Measurements from ENCODE around the gene C3orf70.
A peak's percentile ranks its signal among the peaks of the same experiment; 100 is the strongest.

Gene C3orf70, protein sequence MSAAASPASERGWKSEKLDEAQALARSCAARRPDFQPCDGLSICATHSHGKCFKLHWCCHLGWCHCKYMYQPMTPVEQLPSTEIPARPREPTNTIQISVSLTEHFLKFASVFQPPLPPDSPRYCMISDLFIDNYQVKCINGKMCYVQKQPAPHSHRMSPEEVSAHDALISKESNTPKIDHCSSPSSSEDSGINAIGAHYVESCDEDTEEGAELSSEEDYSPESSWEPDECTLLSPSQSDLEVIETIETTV
- 0 reads per million in 3 donors for total RNA-seq

DNA sequence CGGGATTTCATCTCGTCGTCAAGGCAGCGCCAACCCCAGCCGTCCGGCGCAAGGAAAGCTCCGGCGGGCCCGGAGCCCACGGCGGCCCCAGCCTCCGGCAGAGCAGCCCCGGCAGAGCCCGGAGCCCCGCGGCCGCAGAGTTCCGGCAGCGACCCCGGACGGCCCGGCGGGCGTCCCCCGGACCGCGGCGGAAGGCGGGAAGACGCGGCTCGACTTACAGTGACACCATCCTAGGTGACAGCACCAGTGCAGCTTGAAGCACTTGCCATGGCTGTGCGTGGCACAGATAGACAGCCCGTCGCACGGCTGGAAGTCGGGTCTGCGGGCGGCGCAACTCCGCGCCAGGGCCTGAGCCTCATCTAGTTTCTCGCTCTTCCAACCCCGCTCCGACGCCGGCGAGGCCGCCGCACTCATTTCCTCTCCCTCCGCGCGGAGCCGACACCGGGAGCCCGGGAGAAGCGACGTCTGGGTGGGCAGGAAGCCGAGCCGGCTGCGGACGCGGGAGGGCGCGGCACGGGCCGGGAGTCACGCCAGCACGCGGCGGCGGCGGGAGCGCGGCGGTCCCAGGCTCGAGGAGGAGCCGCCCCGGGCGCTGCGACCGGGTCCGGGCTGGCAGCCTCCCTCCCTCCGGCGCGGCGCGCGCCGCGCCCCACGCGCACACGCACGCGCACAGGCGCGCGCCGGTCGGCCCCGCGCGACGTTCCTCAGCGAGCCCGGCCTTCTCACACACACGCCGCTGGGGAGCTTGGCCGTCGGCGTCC, at the start of gene C3orf70:
TSS of gene C3orf70 (minus strand) at position 651 of the 761 bp plus-strand sequence. CDS start at position 414, 237 bp downstream.
- Histone ChIP-seq H3K4me3 (ENCODE audit: insufficient read depth, low read depth, low read length, poor library complexity, severe bottlenecking) (peak within 1 kb of the TSS; percentile 41), H3K27ac (ENCODE audit: insufficient read depth, low read length, poor library complexity, severe bottlenecking) (no peak within 1 kb of the TSS), H3K9me3 (ENCODE audit: control insufficient read depth, low read length) (no peaks in the 10 kb centered on the region), H3K36me3 (ENCODE audit: control insufficient read depth, insufficient read depth, low read length) (no peaks in the 10 kb centered on the region), H3K4me1 (ENCODE audit: control insufficient read depth, insufficient read depth, low read length, poor library complexity, severe bottlenecking) (no peaks in the 10 kb centered on the region), H3K27me3 (replicated peaks; ENCODE audit: control insufficient read depth, insufficient read depth, low read length, poor library complexity, severe bottlenecking) (peaks cover 13% of the 10 kb centered on the region)
- no peak for DNase-seq

GRCh38 chr3:185200639-185201038, 47.8 kb upstream of the C3orf70 start:
- H3K4me1 ChIP-seq (ENCODE audit: control insufficient read depth, insufficient read depth, low read length, poor library complexity, severe bottlenecking): no peaks in the 10 kb centered on the region
- no peaks in the 10 kb centered on the region for H3K9me3 ChIP-seq (ENCODE audit: control insufficient read depth, low read length)
- DNase-seq: no peak
- H3K4me3 ChIP-seq (ENCODE audit: insufficient read depth, low read depth, low read length, poor library complexity, severe bottlenecking): no peak overlapping the region
- no peak overlapping the region for H3K27ac ChIP-seq (ENCODE audit: insufficient read depth, low read length, poor library complexity, severe bottlenecking)
- H3K36me3 ChIP-seq (ENCODE audit: control insufficient read depth, insufficient read depth, low read length): no peaks in the 10 kb centered on the region
- no peaks in the 10 kb centered on the region for H3K27me3 ChIP-seq (replicated peaks; ENCODE audit: control insufficient read depth, insufficient read depth, low read length, poor library complexity, severe bottlenecking)

- Histone ChIP-seq H3K4me3 (ENCODE audit: insufficient read depth, low read depth, low read length, poor library complexity, severe bottlenecking) (no peak overlapping the region), H3K27ac (ENCODE audit: insufficient read depth, low read length, poor library complexity, severe bottlenecking) (no peak overlapping the region), H3K4me1 (ENCODE audit: control insufficient read depth, insufficient read depth, low read length, poor library complexity, severe bottlenecking) (no peaks in the 10 kb centered on the region), H3K27me3 (replicated peaks; ENCODE audit: control insufficient read depth, insufficient read depth, low read length, poor library complexity, severe bottlenecking) (no peaks in the 10 kb centered on the region), H3K9me3 (ENCODE audit: control insufficient read depth, low read length) (no peaks in the 10 kb centered on the region), H3K36me3 (ENCODE audit: control insufficient read depth, insufficient read depth, low read length) (no peaks in the 10 kb centered on the region)
- no peak for DNase-seq
Observed at GRCh38 chr3:185199671-185200070, 46.8 kb upstream of the C3orf70 start.

DNA sequence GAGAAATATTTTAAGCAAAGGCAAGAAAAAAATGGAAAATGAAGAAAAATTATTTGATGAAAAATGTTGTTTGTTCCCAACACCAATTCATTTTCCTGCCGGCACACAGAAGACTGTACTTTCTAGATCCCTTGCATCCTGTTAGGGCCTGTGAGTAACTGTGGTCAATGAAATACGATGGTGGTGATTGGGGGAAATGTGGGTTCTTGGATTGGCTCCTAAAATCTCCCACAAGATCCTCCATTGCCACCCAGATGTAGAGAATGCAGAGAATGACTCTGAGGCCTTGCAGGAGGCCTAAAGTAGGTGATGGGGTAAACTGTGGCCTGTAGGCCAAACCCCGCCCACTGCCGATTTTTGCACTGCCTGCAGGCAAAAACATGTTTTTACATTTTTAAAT, 46.3 kb upstream of the C3orf70 start:
- Histone ChIP-seq H3K4me3 (ENCODE audit: insufficient read depth, low read depth, low read length, poor library complexity, severe bottlenecking) (no peak overlapping the region), H3K36me3 (ENCODE audit: control insufficient read depth, insufficient read depth, low read length) (no peaks in the 10 kb centered on the region), H3K4me1 (ENCODE audit: control insufficient read depth, insufficient read depth, low read length, poor library complexity, severe bottlenecking) (no peaks in the 10 kb centered on the region), H3K9me3 (ENCODE audit: control insufficient read depth, low read length) (no peaks in the 10 kb centered on the region), H3K27me3 (replicated peaks; ENCODE audit: control insufficient read depth, insufficient read depth, low read length, poor library complexity, severe bottlenecking) (no peaks in the 10 kb centered on the region), H3K27ac (ENCODE audit: insufficient read depth, low read length, poor library complexity, severe bottlenecking) (no peak overlapping the region)
- DNase-seq: no peak

DNA sequence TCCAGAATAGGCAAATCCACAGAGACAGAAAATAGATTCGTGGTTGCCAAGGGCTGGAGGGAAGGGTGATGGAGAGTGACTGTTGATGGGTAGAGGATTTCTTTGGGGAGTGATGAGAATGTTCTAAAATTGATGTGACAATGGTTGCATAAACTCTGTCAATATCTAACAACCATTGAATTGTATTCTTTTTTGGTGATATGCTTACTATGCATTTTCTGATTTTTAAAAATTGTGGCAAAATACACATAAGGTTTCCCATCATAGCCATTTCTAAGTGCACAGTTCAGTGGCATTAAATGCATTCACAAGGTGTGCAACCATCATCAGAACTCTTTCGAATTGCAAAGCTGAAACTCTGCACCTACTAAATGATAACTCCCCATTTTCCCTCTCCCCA, 44.2 kb upstream of the C3orf70 start:
- no peaks in the 10 kb centered on the region for H3K27me3 ChIP-seq (replicated peaks; ENCODE audit: control insufficient read depth, insufficient read depth, low read length, poor library complexity, severe bottlenecking)
- H3K36me3 ChIP-seq (ENCODE audit: control insufficient read depth, insufficient read depth, low read length): no peaks in the 10 kb centered on the region
- no peak for DNase-seq
- H3K4me3 ChIP-seq (ENCODE audit: insufficient read depth, low read depth, low read length, poor library complexity, severe bottlenecking): no peak overlapping the region
- no peaks in the 10 kb centered on the region for H3K9me3 ChIP-seq (ENCODE audit: control insufficient read depth, low read length)
- no peak overlapping the region for H3K27ac ChIP-seq (ENCODE audit: insufficient read depth, low read length, poor library complexity, severe bottlenecking)
- no peaks in the 10 kb centered on the region for H3K4me1 ChIP-seq (ENCODE audit: control insufficient read depth, insufficient read depth, low read length, poor library complexity, severe bottlenecking)

DNA sequence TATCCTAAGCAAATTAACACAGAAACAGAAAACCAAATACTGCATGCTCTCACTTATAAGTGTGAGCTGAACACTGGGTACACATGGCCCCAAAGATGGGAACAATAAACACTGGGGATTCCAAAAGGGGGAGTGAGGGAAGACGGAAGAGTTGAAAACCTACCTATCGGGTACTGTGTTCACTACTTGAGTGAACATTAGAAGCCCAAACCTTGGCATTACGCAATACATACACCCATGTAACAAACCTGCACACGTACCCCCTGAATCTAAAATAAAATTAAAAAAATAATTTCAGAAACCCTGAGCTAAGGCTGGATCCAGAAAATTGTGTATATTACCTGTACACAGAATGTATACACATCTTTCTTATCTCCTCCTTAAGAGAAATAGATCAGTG, 42.8 kb upstream of the C3orf70 start:
- Histone ChIP-seq H3K4me1 (ENCODE audit: control insufficient read depth, insufficient read depth, low read length, poor library complexity, severe bottlenecking) (no peaks in the 10 kb centered on the region), H3K4me3 (ENCODE audit: insufficient read depth, low read depth, low read length, poor library complexity, severe bottlenecking) (no peak overlapping the region), H3K27ac (ENCODE audit: insufficient read depth, low read length, poor library complexity, severe bottlenecking) (no peak overlapping the region), H3K9me3 (ENCODE audit: control insufficient read depth, low read length) (no peaks in the 10 kb centered on the region), H3K27me3 (replicated peaks; ENCODE audit: control insufficient read depth, insufficient read depth, low read length, poor library complexity, severe bottlenecking) (no peaks in the 10 kb centered on the region), H3K36me3 (ENCODE audit: control insufficient read depth, insufficient read depth, low read length) (no peaks in the 10 kb centered on the region)
- DNase-seq: no peak

- Histone ChIP-seq H3K4me1 (ENCODE audit: control insufficient read depth, insufficient read depth, low read length, poor library complexity, severe bottlenecking) (no peaks in the 10 kb centered on the region), H3K36me3 (ENCODE audit: control insufficient read depth, insufficient read depth, low read length) (no peaks in the 10 kb centered on the region), H3K27me3 (replicated peaks; ENCODE audit: control insufficient read depth, insufficient read depth, low read length, poor library complexity, severe bottlenecking) (no peaks in the 10 kb centered on the region), H3K4me3 (ENCODE audit: insufficient read depth, low read depth, low read length, poor library complexity, severe bottlenecking) (no peak overlapping the region), H3K27ac (ENCODE audit: insufficient read depth, low read length, poor library complexity, severe bottlenecking) (no peak overlapping the region), H3K9me3 (ENCODE audit: control insufficient read depth, low read length) (no peaks in the 10 kb centered on the region)
- DNase-seq: no peak
Observed at GRCh38 chr3:185188816-185189215, 36.0 kb upstream of the C3orf70 start.

DNA sequence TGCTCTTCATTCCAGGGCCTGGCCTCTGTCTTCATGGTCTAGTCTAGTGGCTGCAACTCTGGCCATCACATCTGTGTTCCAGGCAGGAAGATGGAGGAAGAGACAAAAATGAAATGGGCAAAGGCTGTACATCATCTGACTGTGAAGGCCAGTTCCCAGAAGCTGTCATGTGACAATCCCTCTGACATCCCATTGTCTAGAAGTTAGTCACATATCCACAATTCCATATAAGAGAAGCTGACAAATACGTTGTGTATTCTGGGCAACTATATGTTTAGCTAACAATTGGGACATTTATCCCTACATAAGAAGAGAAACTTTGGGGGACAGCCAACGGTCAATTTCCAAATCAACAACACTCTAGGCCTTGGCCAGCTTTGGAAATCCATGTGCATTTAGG, 34.5 kb upstream of the C3orf70 start:
- Histone ChIP-seq H3K27ac (ENCODE audit: insufficient read depth, low read length, poor library complexity, severe bottlenecking) (no peak overlapping the region), H3K4me3 (ENCODE audit: insufficient read depth, low read depth, low read length, poor library complexity, severe bottlenecking) (no peak overlapping the region), H3K9me3 (ENCODE audit: control insufficient read depth, low read length) (no peaks in the 10 kb centered on the region), H3K36me3 (ENCODE audit: control insufficient read depth, insufficient read depth, low read length) (no peaks in the 10 kb centered on the region), H3K4me1 (ENCODE audit: control insufficient read depth, insufficient read depth, low read length, poor library complexity, severe bottlenecking) (no peaks in the 10 kb centered on the region), H3K27me3 (replicated peaks; ENCODE audit: control insufficient read depth, insufficient read depth, low read length, poor library complexity, severe bottlenecking) (peaks cover 2% of the 10 kb centered on the region)
- DNase-seq: no peak

- H3K27ac ChIP-seq (ENCODE audit: insufficient read depth, low read length, poor library complexity, severe bottlenecking): no peak overlapping the region
- no peak for DNase-seq
Observed at GRCh38 chr3:185176750-185177359, 24.0 kb upstream of the C3orf70 start.

GRCh38 chr3:185175370-185175987, 22.6 kb upstream of the C3orf70 start:
- Histone ChIP-seq H3K9me3 (ENCODE audit: control insufficient read depth, low read length) (no peaks in the 10 kb centered on the region), H3K4me3 (ENCODE audit: insufficient read depth, low read depth, low read length, poor library complexity, severe bottlenecking) (no peak overlapping the region), H3K4me1 (ENCODE audit: control insufficient read depth, insufficient read depth, low read length, poor library complexity, severe bottlenecking) (no peaks in the 10 kb centered on the region), H3K27ac (ENCODE audit: insufficient read depth, low read length, poor library complexity, severe bottlenecking) (no peak overlapping the region), H3K27me3 (replicated peaks; ENCODE audit: control insufficient read depth, insufficient read depth, low read length, poor library complexity, severe bottlenecking) (no peaks in the 10 kb centered on the region), H3K36me3 (ENCODE audit: control insufficient read depth, insufficient read depth, low read length) (no peaks in the 10 kb centered on the region)
- DNase-seq: no peak

More at GRCh38 chr3:185176750-185177359, 24.0 kb upstream of the C3orf70 start:
- Histone ChIP-seq H3K27me3 (replicated peaks; ENCODE audit: control insufficient read depth, insufficient read depth, low read length, poor library complexity, severe bottlenecking) (no peaks in the 10 kb centered on the region), H3K4me1 (ENCODE audit: control insufficient read depth, insufficient read depth, low read length, poor library complexity, severe bottlenecking) (no peaks in the 10 kb centered on the region), H3K36me3 (ENCODE audit: control insufficient read depth, insufficient read depth, low read length) (no peaks in the 10 kb centered on the region), H3K9me3 (ENCODE audit: control insufficient read depth, low read length) (no peaks in the 10 kb centered on the region), H3K4me3 (ENCODE audit: insufficient read depth, low read depth, low read length, poor library complexity, severe bottlenecking) (no peak overlapping the region)
